MG63 (cell line): ENCODE data around the gene RBM22. TPM values are rescaled to one million over a fixed set of nuclear protein-coding genes. Genes with fewer than 3 reads are reported as not detected.
"Not testable (repeated sequence)": the region's sequence is repeated elsewhere in the genome, so short reads cannot be mapped to it uniquely, and the experiment has no call there.

ENCODE experiments used
- DNase-seq: peaks from one replicate; pipeline ENCODE4 v3.0.0-alpha.2; 2020
- H3K27me3 ChIP-seq: fragments of 250-450 bp; sonication (Bioruptor Pico); 2 replicates; pipeline ENCODE4 v1.5.1; 2020; ENCODE audit warnings: mild to moderate bottlenecking, moderate library complexity
- H3K36me3 ChIP-seq: fragments of 250-450 bp; sonication (Bioruptor Pico); 2 replicates; pipeline ENCODE4 v1.5.1; 2020; ENCODE audit warnings: mild to moderate bottlenecking, moderate library complexity
- H3K4me3 ChIP-seq: fragments of 250-450 bp; sonication (Bioruptor Pico); 2 replicates; pipeline ENCODE4 v1.5.1; 2020; ENCODE audit warnings: mild to moderate bottlenecking, moderate library complexity
- H3K9me3 ChIP-seq: fragments of 250-450 bp; sonication (Bioruptor Pico); 2 replicates; pipeline ENCODE4 v1.5.1; 2020; ENCODE audit warnings: mild to moderate bottlenecking, moderate library complexity
- total RNA-seq: library from RNA; depleted of rRNA; stranded (reverse); fragments of >200 nt; shearing (Covaris generic); gene quantifications from 2 replicates; pipeline ENCODE4 v1.2.3, GENCODE V29; 2014; ENCODE audit warnings: low replicate concordance; rRNA removed

The RBM22 gene
- total RNA-seq, result 47.5 and 62.2 TPM in 2 replicates

DNA sequence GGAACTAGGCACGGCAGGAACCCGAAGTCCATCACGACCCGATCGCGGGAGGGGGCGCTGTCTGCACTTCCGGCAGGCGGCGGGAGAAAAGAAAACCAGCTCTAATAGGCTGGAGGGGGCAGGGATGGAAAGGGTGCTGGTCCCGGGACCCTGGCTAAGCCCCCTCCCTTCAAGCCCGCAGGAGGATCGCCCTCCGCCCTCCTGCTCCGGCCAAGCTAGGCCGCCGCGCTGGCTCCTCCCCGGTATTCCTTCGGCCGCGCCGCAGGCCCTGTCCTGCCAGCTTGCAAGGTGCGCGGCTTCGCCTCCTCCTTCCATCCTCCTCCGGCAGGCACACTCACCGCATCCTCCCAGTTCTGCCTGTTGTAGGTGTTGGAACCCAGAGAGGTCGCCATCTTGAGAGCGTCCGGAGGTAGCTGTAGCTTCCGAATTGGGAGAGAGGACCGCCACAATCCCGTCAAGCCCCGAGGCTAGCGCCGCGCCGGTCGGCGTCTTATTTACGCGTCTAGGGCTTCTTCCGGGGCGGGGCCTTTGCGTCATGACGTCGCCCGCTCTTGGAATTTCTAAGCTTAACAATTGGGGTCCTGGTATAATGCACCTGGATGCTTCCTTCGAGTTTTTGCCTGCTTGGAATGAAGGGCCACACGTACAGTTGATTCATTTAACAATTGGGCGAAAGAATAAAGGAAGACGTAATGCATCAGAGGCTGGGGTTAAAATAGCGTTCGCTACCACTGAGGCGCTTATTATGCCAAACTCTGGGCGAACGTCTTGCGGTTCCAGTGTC, at the start of gene RBM22:
Gene RBM22 (minus strand): TSS at position 469 of the 784 bp plus-strand sequence. CDS start 77 bp downstream, at position 392.
- Histone ChIP-seq H3K9me3 (no peaks in the 10 kb centered on the region), H3K4me3 (peak within 1 kb of the TSS; percentile 97), H3K36me3 (peaks cover 47% of the 10 kb centered on the region), H3K27me3 (no peaks in the 10 kb centered on the region)
- DNase-seq, result peak; percentile 94

DNA sequence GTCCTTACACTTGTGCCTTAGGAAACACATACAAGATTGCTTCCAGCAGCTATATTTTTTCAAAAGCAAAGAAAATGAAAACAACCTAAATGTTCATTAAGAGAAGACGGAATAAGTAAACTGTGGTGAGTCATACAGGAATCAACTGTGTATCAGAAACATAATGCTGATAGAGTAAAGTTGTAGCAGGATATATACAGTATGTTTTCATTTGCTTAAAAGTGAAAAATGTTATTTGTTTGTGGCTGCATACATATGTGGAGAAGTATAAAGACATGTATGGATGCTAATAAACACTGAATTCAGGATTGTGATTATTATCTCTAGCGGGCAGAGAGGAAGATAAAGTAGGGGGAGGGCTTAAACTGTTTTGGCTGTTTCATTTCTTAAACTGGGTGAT, 49.6 kb upstream of the RBM22 start:
- Histone ChIP-seq H3K36me3 (peaks cover 85% of the 10 kb centered on the region), H3K4me3 (no peak overlapping the region), H3K27me3 (no peaks in the 10 kb centered on the region), H3K9me3 (peaks cover 4% of the 10 kb centered on the region; the same call in 1 of the 2 replicates)
- DNase-seq, result no peak

DNA sequence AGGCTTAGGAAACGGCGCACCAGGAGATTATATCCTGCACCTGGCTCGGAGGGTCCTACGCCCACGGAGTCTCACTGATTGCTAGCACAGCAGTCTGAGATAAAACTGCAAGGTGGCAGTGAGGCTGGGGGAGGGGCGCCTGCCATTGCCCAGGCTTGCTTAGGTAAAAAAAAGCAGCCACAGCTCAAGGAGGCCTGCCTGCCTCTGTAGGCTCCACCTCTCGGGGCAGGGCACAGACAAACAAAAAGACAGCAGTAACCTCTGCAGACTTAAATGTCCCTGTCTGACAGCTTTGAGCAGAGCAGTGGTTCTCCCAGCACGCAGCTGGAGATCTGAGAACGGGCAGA, 42.3 kb upstream of the RBM22 start:
- peaks cover 74% of the 10 kb centered on the region for H3K36me3 ChIP-seq
- not testable (repeated sequence) for H3K9me3 ChIP-seq, DNase-seq, H3K4me3 ChIP-seq, H3K27me3 ChIP-seq

DNA sequence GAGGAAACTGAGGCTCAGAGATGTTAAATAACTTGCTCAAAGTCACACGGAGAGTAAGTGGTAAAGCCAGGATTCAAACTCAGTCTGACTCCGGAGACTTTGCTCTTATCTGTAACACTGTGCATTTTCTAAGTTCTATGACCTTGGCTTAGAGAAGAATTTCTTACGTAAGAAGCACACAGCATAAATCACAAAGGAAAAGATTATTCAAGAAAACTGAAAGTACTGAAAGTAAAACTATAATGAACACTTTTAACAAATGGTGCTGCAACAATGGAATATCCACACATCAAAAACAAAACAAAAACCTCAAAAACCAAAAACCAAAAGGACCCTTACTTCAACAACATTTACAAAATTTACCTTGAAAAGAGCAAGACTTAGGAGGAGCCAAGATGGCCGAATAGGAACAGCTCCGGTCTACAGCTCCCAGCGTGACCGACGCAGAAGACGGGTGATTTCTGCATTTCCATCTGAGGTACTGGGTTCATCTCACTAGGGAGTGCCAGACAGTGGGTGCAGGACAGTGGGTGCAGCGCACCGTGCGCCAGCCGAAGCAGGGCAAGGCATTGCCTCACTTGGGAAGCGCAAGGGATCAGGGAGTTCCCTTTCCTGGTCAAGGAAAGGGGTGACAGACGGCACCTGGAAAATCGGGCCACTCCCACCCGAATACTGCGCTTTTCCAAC, 41.7 kb upstream of the RBM22 start:
- not testable (repeated sequence) for H3K27me3 ChIP-seq, DNase-seq, H3K4me3 ChIP-seq, H3K9me3 ChIP-seq
- H3K36me3 ChIP-seq, result peaks cover 74% of the 10 kb centered on the region

DNA sequence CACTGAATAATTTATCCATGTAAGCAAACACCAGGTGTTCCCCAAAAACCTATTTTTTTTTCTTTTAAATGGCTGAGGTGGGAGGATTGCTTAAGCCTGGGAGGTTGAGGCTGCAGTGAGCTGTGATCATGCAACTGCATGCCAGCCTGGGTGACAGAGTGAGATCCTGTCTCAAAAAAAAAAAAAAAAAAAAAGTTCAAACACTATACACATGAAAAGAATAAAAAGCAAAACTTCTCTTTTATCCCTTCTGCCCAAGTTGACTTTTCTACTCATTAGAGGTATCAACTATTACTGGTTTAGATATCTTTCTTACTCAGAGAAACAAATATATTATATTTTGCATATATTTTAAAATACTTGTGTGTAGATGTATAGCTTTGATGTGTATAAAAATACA, 40.1 kb upstream of the RBM22 start:
- Histone ChIP-seq H3K36me3 (peaks cover 79% of the 10 kb centered on the region), H3K4me3 (no peak overlapping the region), H3K27me3 (no peaks in the 10 kb centered on the region), H3K9me3 (peaks cover 11% of the 10 kb centered on the region)
- no peak for DNase-seq

DNA sequence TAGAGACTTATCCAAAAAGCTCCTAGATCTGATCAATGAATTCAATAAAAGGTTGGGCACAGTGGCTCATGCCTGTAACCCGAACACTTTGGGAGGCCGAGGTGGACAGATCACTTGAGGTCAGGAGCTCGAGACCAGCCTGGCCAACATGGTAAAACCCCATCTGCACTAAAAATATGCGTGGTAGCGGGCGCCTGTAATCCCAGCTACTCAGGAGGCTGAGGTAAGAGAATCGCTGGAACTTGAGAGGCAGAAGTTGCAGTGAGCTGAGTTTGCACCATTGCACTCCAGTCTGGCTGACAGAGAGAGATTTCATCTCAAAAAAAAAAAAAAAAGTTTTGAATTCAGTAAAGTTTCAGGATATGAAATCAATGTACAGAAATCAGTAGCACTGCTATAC, 38.0 kb upstream of the RBM22 start:
- DNase-seq, result no peak
- Histone ChIP-seq H3K9me3 (peaks cover 12% of the 10 kb centered on the region), H3K4me3 (no peak overlapping the region), H3K36me3 (peaks cover 89% of the 10 kb centered on the region), H3K27me3 (no peaks in the 10 kb centered on the region)

DNA sequence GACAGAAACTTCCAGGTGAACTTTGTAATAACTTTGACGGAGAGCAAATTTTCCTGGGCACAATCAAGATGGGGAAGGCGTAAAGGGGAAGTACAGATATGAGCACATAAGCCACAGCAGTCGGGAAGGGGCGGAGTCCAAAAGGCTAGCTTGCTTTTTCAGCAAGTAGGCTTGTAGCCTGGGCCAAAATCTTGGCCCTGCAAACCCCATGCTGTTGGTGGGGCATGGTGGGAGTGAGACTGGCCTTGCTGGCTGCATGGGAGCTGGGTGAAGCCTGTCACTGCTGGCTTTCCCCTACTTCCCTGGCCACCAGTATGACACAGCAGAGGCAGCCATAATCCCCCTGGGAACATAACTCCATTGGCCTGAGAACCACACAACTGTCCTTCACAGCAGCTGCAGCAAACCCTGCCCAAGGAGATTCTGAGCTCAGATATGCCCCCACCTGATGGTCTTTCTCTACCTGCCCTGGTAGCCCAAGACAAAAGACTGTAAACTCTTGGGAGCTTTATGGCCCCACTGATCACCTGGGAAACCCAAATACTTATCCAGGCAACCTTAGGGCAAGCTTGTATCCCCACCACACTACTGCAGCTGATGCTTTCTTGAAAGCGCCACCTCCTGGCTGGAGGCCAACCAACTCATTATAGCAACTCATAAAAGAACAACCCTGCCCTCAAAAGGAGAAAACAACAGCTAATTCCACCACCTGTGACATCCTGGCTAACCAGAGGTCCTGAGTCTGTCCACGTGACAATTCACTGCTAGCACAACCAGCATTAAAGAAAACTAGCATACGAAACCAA, 33.9 kb upstream of the RBM22 start:
- peaks cover 12% of the 10 kb centered on the region for H3K9me3 ChIP-seq
- H3K27me3 ChIP-seq, result no peaks in the 10 kb centered on the region
- H3K36me3 ChIP-seq, result peaks cover 92% of the 10 kb centered on the region
- no peak for DNase-seq
- H3K4me3 ChIP-seq, result no peak overlapping the region

DNA sequence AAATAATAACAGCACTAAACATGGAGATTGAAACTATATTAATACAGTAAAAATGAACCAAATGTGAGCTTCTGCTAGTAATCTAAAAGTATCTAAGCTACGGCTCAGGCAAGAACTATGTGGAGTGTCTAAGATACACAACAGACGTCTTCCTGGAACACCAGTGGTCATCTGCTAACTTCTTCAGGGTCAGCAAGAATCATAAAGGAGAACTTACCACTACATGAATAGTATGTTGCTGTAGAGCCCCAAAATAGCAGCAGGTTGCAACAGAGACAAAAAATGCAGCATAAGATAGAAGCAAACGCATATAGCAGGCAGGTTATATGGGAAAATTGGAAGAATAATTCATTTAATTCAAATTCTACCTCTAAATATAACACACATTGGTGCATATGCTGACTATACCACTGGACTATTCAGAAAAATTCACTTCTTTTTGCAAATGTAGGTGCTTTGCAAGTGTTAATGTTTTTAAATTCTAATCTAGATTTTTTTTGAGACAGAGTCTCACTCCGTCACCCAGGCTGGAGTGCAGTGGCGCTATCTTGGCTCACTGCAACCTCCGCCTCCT, 30.9 kb upstream of the RBM22 start:
- no peak overlapping the region for H3K4me3 ChIP-seq
- H3K9me3 ChIP-seq, result peaks cover 9% of the 10 kb centered on the region
- H3K36me3 ChIP-seq, result peaks cover 90% of the 10 kb centered on the region
- H3K27me3 ChIP-seq, result no peaks in the 10 kb centered on the region
- DNase-seq, result no peak

DNA sequence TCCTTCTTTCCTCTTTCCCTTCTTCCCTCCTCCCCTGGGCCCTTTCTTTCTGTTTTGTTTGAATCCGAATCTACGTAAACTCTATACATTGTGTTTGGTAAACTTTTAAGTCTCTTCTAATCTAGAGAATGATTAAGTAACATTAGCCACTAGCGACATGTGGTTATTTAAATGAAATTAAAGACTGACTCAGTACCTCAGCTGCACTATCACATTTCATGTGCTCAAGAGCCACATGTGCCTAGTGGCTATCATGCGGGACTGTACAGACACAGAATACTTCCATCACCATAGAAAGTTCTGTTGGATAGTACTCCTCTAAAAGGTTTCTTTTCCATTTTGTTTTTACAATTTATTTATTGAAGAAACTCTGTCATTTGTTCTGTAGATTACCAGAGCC, 29.0 kb upstream of the RBM22 start:
- Histone ChIP-seq H3K36me3 (peaks cover 86% of the 10 kb centered on the region), H3K9me3 (no peaks in the 10 kb centered on the region)
- no peak for DNase-seq

DNA sequence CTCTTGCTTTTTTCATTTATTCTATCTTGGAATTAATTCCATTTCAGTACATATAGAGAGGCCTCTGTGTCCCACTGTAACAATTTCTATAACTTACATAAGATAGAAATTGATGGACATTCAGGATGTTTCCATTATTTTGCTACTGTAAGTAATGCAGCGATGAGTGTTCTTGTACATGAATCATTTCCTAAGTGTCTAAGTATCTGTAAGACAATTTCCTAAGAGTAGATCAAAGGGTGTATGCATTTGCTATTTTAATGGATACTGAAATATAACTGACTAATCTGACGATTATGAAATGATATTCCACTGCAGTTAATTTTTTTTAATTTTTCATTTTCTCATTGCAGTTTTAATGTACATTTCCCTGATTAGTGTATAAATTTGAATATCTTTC, 23.0 kb upstream of the RBM22 start:
- no peaks in the 10 kb centered on the region for H3K9me3 ChIP-seq
- H3K27me3 ChIP-seq, result no peaks in the 10 kb centered on the region
- no peak for DNase-seq
- no peak overlapping the region for H3K4me3 ChIP-seq
- H3K36me3 ChIP-seq, result peaks cover 88% of the 10 kb centered on the region

More for the DNA sequence above, 29.0 kb upstream of the RBM22 start:
- H3K27me3 ChIP-seq, result no peaks in the 10 kb centered on the region
- H3K4me3 ChIP-seq, result no peak overlapping the region

DNA sequence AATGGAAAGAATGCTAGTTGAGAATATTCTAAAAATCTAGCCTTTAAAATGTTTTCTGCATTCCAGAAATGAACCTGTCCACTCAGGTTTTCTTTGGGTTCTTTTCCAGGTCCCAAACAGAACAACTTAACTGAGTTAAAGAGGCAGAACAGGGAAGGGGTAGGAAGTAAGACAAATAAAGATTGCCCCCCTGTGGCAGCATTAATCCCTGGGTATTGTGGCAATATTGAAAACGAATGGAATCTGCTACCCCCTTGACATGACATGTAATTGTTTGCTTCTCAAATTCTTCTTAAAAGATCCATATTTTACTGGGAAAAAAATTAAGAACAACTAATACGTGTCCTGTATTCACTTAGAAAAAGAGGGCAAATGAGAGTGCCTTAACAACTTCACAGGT, 9.3 kb upstream of the RBM22 start:
- H3K4me3 ChIP-seq, result no peak overlapping the region
- DNase-seq, result no peak
- no peaks in the 10 kb centered on the region for H3K9me3 ChIP-seq
- H3K27me3 ChIP-seq, result no peaks in the 10 kb centered on the region
- peaks cover 83% of the 10 kb centered on the region for H3K36me3 ChIP-seq

DNA sequence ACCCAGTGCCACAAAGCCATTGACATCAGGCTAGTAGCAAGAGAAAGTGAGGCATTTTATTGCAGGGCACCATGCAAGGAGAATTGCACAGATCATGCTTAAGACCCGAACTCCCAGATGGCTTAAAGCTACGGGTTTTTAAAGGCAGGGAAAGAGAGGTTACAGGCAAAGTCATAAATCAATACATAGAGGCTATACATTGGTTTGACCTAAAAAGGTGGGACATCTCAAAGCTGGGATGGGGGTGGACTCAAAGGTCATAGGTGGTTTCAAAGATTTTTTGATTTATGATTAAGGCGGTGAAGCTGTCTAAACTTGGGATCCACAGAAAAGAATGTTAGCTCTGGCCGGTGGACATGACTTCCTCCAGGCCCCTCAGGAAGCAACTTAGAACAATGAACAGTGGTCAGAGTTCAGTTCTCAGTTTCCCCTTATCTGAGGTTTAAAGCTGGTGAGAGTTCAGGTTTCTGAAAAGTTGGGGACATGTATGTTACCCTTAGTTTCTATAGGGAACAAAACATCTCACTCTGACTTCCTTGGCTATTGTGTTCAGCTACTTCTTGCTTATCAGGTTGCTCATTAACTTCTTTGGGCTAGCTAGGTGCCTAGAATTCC, 6.0 kb upstream of the RBM22 start:
- H3K36me3 ChIP-seq, result peaks cover 53% of the 10 kb centered on the region
- no peaks in the 10 kb centered on the region for H3K27me3 ChIP-seq
- no peaks in the 10 kb centered on the region for H3K9me3 ChIP-seq
- H3K4me3 ChIP-seq, result no peak overlapping the region
- no peak for DNase-seq

DNA sequence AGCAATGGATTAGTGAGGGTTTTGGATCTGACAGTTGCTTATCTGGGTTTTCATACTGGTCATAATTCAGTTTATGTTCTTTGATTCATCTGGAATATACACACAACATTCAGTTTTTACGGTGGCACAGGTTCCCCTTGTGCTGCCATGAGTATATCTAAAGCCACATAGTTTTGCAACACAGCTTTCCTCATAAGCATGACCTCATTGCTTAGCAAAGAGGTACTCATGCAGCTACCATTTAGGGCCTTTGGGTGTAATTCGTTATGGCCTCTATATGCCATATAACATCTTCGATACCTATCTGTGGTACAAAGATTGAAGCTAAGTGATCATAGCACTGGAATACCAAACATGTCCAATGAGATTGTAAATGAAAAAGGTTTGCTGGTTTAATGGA, 2.9 kb upstream of the RBM22 start:
- Histone ChIP-seq H3K9me3 (no peaks in the 10 kb centered on the region), H3K4me3 (no peak overlapping the region), H3K36me3 (peaks cover 39% of the 10 kb centered on the region), H3K27me3 (no peaks in the 10 kb centered on the region)
- DNase-seq, result no peak

DNA sequence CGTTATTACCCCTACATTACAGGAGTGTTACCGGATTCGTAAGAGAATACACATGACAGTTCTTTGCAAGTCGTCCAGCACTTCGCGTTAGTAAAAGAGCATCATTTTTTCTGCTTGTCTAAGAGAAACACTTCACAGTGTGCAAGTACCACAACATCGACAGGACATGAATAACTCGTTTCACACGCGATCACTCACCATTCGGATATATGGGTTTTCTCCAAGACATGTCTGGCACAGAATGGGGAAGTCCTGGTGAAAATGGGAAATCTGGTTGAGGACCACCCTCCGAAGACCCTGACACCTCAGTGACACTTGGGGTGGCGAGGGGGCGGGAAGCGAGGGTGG, 642 bp downstream of the RBM22 start:
- Histone ChIP-seq H3K36me3 (peaks cover 53% of the 10 kb centered on the region), H3K27me3 (no peaks in the 10 kb centered on the region), H3K4me3 (peak overlapping the region; percentile 97), H3K9me3 (no peaks in the 10 kb centered on the region)
- DNase-seq, result no peak

DNA sequence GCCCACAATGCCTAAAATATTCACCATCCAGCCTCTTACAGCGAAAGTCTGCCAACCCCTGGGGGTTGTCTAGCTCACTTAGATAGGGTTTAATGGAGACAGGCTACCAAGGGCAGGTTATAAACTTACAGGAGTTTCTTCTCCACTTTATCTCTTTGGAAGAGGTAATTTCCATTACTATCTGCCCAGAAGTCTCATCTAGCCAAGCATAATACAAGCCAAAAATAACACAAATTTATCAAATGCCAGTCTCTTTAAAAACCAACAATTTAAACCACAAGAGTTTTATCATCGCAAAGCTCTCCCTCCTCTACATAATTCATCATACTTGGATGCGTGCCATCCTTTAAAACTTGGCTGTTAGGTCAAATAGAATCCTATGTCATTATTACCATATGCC, 6.2 kb downstream of the RBM22 start:
- Histone ChIP-seq H3K36me3 (peaks cover 97% of the 10 kb centered on the region), H3K27me3 (no peaks in the 10 kb centered on the region), H3K9me3 (no peaks in the 10 kb centered on the region), H3K4me3 (no peak overlapping the region)
- DNase-seq, result peak; percentile 40

DNA sequence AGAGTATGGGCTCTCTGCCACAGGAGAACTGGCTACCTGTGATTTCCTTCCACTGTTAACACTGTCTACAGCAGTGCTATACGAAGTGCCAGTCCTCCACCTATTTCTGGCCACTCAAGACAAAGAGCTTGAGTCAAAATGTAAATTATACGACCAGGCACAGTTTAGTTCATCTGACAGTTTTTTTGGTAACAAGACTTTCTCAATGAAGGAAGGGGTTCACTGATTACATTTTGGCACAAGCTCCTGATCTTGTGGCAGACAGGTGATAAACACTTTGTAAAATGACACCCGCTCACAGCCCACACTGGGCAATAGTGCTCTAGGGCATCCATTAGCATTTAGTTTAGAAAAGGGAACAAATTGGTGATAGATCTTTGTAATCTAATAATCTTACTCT, 8.6 kb downstream of the RBM22 start:
- peaks cover 88% of the 10 kb centered on the region for H3K36me3 ChIP-seq
- H3K4me3 ChIP-seq, result no peak overlapping the region
- no peaks in the 10 kb centered on the region for H3K27me3 ChIP-seq
- DNase-seq, result no peak
- H3K9me3 ChIP-seq, result no peaks in the 10 kb centered on the region

DNA sequence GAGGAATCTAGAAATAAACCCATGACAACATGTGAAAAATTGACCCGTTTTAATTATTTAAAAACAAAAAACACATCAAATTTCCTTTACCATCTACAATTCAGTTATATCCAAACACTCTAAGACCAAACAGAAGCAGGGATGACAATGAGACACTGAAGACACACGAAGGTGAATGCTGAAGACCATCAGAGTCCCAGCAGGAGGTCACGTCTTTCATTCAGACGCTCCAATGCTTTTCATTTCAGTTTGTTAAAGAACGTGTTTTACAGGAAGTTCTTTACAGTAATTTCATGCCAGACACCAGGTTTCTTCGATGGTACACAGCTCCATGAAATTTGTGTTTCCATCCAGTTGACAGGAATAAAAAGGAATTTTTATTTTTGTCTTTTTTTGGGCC, 10.1 kb downstream of the RBM22 start:
- peaks cover 79% of the 10 kb centered on the region for H3K36me3 ChIP-seq
- no peak overlapping the region for H3K4me3 ChIP-seq
- H3K27me3 ChIP-seq, result no peaks in the 10 kb centered on the region
- no peaks in the 10 kb centered on the region for H3K9me3 ChIP-seq
- no peak for DNase-seq
